GM11168 (cell line): ENCODE data around the gene HK2.
"Not testable (repeated sequence)": the region's sequence is repeated elsewhere in the genome, so short reads cannot be mapped to it uniquely, and the experiment has no call there.

ENCODE experiments used
- in situ Hi-C: fragments of 300-500 bp; cut with MboI; formaldehyde crosslinking; loops from one replicate; pipeline ENCODE4 v1.12.0; 2022; ENCODE audit warnings: low sequenced_read_pairs; ENCODE audit not compliant: unreplicated experiment

Gene HK2

GRCh38 chr2:74834792-74835755, 1.1 kb downstream of the HK2 start:
- in situ Hi-C loops = no loop called here

- in situ Hi-C loops = no loop called here
Observed at GRCh38 chr2:74835831-74836674, 2.1 kb downstream of the HK2 start.

GRCh38 chr2:74836675-74837401, 2.9 kb downstream of the HK2 start:
- in situ Hi-C loops = no loop called here

- in situ Hi-C loops = no loop called here
Observed at GRCh38 chr2:74841641-74842040, 7.7 kb downstream of the HK2 start.

GRCh38 chr2:74843433-74843832, 9.5 kb downstream of the HK2 start:
- in situ Hi-C loops = no loop called here

- in situ Hi-C loops = no loop called here
Observed at GRCh38 chr2:74843899-74844298, 10.0 kb downstream of the HK2 start.

- in situ Hi-C loops = no loop called here
Observed at GRCh38 chr2:74844752-74845151, 10.8 kb downstream of the HK2 start.

GRCh38 chr2:74845217-74845751, 11.4 kb downstream of the HK2 start:
- in situ Hi-C loops = no loop called here

- in situ Hi-C loops = no loop called here
Observed at GRCh38 chr2:74845991-74846390, 12.1 kb downstream of the HK2 start.

- in situ Hi-C loops = no loop called here
Observed at GRCh38 chr2:74846481-74846880, 12.6 kb downstream of the HK2 start.

GRCh38 chr2:74847070-74847858, 13.3 kb downstream of the HK2 start:
- in situ Hi-C loops = no loop called here

GRCh38 chr2:74849228-74849892, 15.4 kb downstream of the HK2 start:
- in situ Hi-C loops = no loop called here

GRCh38 chr2:74850496-74851190, 16.7 kb downstream of the HK2 start:
- in situ Hi-C loops = no loop called here

- in situ Hi-C loops = no loop called here
Observed at GRCh38 chr2:74851191-74851566, 17.3 kb downstream of the HK2 start.

- in situ Hi-C loops = not testable (repeated sequence)
Observed at GRCh38 chr2:74853360-74853759, 19.4 kb downstream of the HK2 start.

GRCh38 chr2:74854401-74854800, 20.5 kb downstream of the HK2 start:
- in situ Hi-C loops = no loop called here

GRCh38 chr2:74855114-74855707, 21.3 kb downstream of the HK2 start:
- in situ Hi-C loops = not testable (repeated sequence)

- in situ Hi-C loops = no loop called here
Observed at GRCh38 chr2:74856004-74856578, 22.2 kb downstream of the HK2 start.
